ENCODE measurements around the gene SEH1L.
"Not testable (repeated sequence)": the region's sequence is repeated elsewhere in the genome, so short reads cannot be mapped to it uniquely, and the experiment has no call there.

Gene SEH1L

DNA sequence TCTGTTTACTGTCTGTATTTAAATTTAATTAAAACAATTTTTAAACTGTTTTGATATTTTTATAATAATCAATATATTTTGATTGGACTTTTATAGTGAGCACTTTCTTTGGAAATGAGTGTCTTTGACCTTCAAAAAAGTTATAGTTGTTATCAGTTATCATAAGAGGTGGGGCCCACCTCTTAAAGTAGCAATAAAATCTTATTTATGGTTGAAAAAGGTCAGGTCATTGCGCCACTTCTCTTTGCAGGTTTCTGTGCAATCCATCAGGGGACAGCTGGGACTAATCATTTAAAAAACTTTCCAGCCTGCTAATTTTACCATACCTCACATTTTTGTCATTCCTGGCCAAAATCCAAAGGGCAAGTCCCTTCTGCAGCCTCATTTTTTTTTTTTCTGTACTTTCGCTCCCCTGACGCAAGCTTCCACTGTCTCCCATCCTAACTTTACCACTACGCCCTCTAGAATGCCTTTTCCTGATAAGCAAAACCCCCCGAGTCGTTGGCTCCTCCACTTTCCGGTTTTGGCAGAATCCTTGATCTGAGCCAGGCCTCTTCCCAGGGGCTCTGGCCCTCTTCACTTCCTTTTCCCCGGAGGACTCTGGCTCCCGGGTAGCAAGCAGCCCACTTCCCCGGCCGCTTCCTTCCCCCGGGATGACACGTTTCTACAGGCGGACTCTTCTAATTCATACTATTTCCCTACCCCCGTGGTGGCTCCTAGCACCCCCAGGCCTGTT is 1.1 kb upstream of the SEH1L start:
- peak; percentile 88 for DNase-seq

DNA sequence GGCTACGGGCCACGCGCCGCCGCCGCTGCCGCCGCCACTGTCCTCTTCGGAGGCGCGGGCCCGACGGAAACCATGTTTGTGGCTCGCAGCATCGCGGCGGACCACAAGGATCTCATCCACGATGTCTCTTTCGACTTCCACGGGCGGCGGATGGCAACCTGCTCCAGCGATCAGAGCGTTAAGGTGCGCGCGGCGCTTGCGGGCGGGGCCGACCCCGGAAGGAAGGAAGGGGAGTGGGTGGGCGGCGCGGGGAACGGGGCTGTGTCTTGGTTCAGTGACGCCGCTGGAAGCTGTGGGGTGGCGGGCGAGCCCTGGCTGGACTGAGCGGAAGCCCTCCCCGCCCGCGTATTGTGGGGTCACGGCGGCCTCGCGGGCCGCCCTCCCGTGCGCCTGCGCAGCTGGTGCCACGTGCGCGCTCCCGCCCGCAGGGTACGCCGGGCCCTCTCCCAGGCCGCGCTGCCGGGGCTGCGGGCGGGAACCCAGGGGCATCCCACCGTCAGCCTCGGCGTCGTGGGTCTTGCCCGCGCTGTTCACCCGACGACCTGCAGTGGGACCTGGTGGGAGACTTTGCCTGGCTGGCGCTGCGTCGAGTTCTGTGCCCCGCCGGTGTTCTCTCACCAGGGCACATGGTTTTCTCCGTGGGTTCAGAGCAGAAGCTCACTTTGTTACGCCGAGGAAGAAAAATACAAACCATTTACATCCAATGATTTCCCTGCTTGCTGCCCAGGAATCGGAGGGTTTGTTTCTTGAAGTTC is 416 bp downstream of the SEH1L start:
- peak; percentile 92 for DNase-seq

DNA sequence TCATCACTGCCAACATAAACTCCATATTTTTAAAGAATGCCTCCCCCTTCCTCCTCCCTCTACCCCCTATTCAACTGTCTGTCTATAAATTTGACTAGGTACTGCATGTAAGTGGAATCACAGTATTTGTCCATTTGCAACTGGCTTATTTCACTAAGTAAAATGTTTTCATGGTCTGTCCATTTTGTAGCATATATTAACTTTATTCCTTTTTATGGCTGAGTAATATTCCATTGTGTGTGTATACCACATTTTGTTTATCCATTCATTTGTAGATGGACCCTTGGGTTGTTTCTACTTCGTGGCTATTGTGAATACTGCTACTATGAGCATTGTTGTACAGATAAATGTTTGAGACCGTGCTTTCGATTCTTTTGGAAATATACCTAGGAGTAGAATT is 10.7 kb downstream of the SEH1L start:
- no peak for DNase-seq

DNA sequence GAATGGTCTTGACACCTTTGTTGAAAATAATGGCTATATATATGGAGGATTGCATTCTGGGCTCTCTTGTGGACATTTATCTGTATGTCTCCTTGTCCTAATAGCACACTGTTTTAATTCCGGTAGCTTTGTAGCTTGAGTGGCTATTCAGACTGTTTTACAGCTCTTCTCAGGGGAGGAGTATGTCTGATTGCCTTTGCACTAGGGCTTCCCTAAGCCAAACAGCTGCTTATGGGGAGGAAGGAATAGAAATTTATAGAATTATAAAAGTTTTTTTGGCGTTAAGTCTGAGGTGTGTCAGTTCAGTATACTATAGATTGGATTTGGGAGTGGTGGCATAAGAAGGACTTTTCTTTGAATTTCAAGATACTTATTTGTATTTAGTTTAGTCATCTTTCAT is 12.6 kb downstream of the SEH1L start:
- DNase-seq: no peak

DNA sequence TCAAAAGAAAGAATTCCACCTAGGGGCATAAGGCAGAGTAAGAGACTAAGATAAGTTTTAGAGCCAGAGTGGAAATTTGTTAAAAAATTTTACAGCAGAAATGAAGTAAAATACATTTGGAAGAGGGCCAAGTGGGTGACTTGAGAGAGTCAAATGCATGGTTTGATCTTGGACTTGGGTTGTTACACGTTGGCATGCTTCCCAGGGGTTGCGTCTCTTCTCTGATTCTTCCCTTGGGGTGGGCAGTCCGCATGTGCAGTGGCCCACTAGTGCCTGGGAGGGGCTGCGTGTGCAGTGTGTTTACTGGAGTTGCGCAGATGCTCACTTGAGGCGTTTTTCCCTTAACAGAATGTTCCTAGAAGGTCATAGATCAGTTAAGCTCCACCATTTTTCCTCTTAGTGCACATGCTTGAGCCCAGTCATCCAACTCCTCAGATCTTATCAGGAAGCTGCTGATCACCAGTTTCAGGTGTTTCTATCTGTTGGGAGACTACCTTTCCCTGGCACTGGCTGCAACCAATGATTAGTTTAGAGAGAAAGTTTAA is 13.1 kb downstream of the SEH1L start:
- no peak for DNase-seq

DNA sequence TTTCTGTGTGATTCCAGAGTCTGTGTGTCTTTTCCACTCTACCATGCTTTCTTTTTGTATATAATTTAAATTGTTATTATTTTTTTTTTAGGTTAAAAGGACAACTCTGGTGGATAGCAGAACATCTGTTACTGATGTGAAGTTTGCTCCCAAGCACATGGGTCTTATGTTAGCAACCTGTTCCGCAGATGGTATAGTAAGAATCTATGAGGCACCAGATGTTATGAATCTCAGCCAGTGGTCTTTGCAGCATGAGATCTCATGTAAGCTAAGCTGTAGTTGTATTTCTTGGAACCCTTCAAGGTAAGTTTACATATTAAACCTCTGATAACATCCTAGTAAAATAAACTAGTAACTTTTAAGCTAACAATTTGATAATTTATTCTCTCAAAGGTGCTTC is 15.3 kb downstream of the SEH1L start:
- no peak for DNase-seq

DNA sequence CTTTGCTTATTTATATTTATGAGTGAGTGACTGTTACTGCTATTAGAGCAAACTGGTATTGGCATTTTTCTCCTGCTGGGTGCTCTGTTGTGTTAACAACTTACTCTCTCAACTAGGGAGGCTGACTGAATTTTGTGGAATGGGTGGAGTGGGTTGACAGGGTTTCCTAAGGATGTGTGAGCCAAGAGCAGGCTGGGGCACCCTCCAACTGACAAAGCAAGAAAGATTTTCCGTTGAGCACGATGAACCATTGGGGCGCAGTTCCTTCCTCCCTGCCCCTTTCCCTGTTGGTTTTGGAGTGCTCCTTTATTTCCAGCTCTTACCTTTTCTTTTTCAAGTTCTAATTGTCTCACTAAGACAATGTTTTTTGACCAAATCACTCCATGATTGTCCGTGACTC is 20.3 kb downstream of the SEH1L start:
- no peak for DNase-seq

DNA sequence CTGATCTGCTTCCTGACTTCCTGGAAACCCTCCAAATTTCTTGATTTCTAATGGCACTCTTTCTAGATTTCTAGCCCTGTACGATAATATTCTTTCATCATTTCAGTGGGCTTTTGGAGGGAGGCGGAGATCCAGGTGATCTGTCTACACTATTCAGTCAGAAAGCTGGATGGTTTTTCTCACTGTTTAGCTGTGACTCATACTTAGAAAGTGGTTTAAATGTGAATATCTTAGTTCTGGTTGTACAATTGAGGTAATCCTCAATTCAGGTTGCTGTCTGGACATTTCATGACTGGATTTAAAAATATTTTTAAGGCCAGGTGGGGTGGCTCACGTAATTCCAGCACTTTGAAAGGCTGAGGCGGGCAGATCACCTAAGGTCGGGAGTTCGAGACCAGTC is 20.8 kb downstream of the SEH1L start:
- no peak for DNase-seq

DNA sequence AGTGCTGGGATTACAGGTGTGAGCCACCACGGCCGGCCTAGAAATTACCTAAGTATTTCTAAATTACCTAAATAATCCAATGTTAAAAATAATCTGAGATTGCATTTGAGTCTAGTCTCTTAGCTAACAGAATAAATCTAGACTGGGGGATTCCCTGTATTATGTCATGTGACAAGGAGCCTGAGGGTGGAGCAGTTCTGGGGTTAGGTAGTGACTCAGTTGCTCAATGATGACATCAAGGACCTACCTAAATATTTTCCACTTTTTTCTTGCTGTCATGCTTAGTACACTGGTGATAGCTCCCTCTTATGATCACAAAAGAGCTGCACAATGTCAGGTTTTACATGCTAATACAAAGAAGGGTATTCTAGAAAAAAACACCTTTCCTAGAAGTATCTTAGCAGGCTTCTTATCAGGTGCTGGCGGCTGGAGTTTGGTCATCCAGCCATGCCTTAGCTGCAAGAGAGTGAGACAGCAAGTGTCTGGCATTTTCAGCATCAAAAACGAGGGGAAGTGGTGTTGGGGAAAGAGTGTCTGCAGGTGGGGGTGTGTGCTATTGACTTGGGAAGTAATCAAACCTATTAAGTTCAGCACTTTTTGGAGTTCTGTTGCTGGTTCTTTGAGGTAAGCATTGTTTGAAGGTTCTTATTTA is 25.9 kb downstream of the SEH1L start:
- DNase-seq: no peak

DNA sequence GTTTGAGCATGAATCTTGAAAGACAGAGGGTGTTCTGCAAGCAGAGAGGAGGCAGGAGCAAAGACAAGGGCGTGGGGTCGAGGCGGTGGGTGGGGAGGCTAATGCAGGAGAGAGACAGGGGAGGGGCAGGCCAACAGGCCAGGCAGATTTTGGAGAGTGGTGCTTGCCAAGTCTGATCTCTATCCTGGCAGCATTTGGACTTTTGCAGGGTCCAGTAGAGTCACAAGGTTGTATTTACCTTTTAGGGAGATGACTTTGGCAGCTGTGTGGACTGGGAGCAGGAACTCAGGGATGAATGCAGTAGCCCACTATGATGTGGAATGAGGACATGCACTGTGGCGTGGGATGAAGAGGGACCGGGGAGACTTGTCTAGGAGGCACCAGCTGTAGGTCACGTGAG is 27.7 kb downstream of the SEH1L start:
- no peak for DNase-seq

DNA sequence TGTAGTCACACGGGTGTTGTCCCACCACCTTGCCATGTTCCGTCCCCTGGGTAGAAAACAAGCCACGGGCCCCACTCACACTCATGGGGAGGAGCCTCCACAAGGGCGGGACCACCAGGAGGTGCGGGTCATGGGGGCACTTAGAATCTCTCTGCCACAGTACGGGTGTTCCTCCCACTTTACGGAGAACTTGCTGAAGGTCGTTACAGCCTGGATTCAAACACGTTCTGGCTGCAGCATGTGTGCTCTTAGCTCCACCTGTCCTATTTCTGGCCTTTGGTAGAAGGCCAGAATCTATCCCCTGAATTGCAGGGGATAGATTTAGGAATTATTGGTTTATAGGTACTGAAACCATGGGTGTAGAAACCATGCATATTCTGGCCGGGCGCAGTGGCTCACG is 28.5 kb downstream of the SEH1L start:
- DNase-seq: no peak

DNA sequence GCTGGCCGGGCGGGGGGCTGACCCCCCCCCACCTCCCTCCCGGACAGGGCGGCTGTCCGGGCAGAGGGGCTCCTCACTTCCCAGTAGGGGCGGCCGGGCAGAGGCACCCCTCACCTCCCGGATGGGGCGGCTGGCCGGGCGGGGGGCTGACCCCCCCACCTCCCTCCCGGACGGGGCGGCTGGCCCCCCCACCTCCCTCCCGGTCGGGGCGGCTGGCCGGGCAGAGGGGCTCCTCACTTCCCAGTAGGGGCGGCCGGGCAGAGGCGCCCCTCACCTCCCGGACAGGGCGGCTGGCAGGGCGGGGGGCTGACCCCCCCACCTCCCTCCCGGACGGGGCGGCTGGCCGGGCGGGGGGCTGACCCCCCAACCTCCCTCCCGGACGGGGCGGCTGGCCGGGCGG is 32.3 kb downstream of the SEH1L start:
- not testable (repeated sequence) for DNase-seq

DNA sequence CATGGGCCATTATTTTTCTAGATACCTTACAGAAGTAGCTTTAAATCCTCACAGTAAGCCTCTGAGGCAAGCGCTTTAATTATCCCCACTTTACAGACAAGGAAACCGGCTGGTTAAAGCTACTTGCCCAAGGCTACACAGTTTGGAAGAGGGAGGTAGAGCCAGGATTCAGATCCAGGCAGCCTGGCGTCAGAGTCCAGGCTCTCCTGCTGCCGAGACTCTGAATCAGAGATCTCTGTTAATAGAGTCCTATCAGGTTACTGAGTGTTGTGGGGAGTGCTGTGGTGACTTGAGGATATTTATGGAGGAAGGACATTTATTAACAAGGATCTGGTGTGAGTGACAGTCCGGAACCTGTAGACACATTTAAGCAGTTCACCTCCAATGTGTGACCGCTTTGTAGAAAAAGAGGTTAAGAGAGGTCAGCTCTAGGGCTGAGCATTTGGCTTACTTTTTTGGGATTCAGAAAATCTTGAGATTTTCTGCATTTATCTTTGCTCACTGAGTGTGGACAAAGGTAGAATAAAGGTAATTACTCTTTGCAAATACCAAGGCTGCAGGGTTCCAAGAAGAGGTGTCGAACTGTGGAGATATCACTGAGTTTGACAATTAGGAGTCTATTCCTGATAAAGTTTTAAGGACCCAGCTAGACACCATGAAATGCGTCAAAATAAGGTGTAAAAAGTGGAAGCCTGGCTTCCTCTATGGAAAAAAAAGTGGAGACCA is 41.7 kb downstream of the SEH1L start:
- DNase-seq: no peak

DNA sequence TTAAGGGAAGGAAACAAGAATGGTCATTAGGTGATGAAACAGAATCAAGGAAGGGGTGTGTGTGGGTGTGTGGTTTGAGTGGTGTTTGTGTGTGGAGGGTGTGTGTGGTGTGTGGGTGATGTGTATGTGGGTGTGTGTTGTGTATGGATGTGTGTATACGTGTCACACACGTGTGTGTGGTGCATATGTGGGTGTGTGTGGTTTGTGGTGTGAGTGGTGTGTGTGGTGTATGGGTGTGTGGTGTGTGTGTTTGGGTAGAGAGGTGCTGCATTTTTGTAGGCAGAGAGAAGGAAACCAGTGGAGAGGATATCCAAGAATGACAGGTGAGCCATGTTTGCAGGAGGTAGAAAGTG is 42.3 kb downstream of the SEH1L start:
- no peak for DNase-seq

DNA sequence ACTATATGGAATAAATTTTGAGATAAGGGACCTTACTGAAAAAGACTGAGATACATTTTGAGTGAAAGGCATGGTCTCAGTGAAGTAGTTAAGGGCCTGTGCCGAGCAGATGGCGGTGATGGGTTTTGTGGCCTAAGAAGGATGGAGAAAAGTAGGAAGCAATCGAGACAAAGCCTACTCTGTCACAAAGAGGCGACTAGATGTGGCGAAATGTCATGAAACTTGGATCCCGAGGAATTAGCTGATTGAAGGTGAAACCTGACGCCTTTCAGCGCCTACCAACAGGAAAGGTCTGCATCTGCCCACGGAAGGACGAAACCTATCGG is 42.8 kb downstream of the SEH1L start:
- DNase-seq: no peak

DNA sequence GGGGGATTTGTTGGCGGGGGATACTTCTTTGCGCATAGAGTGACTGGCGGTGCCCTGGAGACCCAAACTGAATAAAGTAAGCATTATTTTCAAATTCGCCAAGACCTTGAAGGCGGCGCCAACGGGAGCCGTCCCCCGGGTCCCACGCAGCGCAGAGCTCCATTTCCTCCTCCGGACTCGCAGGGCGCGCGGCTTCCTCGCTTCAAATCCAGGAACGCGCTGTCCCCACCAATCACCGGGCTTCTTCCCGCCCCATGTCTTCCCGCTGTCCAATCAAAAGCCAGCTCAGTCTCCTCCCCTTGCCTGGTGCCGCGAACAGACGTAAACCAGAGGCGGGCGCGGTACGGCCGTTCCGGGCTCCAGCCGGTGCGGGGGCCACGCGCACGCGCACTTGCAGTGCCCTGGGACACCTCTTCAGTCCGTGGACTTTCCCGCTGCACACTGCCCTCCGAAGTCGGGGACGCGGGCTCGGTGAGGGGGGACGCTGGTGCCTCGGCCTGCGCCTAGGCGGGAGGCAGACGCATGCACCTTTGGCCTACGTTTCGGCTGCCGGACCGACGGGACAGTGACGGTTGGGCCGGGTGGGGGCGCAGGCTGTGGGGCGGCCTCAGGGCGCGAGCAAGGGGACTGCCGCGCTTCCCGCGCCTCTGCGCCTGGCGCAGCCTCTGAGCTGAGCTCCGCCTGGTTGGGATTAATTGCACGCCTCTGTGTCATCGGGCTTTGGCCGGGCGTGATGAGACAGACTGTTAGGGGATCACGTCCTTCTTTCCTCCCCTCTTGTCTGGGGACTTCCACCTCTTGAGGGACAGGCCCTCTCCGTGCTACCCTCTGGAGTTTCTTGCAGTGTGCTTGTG is 43.4 kb downstream of the SEH1L start, which contains the start of gene CEP192:
TSS of gene CEP192 (plus strand) at position 396 of the 854 bp plus-strand sequence. CDS start 8,063 bp downstream, outside the sequence.
- DNase-seq: peak; percentile 99

DNA sequence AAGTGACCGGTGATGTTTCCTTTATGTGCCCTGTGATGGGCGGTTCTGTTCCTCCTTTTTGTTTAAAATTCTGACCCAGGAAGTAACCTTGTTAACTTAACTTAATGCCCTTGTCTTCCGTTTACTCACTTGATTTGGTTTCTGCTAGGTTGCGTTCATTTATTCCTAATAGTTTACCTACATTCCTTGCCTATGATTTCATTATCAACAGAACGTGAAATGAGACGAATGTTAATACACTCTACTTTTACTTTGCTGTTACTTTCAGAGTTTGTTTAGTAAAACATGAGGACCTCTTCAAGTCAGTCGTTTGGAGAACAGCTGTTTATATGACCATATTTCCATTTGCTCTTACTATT is 44.0 kb downstream of the SEH1L start:
- DNase-seq: no peak

DNA sequence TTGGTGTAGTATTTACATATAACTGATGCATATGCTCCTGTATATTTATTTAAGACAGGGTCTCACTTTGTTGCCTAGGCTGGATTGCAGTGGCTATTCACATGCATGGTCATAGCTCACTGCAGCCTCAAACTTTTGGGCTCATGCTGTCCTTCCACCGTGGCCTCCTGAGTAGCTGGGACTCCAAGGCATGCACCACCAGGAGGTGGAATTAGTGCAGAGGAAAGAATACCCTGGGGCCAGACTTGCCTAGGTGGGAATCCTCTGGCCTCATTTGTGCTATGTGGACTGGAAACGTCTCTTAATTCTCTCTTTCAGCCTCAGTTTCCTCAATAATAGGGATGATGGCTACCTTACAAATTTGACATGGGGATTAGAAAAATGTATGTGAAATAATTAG is 45.6 kb downstream of the SEH1L start:
- DNase-seq: no peak

DNA sequence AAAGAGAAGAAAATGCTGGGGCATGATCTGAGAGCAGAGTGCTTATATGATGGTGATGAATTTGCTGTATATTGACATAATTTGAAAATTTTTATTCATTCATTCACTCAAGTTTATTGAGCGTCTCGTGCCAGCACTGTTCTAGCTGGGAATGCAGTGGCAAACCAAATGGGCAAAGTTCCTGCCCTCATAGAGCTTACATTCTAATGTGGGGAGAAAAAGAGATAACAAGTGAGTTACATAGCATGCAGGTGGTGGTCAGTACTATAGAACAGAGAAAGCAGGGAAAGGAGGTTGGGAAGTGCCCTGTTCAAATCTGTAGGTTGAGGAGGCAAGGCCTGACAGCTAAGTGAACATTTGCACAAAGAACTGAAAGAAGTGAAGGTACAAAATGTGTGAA is 47.6 kb downstream of the SEH1L start:
- DNase-seq: no peak

DNA sequence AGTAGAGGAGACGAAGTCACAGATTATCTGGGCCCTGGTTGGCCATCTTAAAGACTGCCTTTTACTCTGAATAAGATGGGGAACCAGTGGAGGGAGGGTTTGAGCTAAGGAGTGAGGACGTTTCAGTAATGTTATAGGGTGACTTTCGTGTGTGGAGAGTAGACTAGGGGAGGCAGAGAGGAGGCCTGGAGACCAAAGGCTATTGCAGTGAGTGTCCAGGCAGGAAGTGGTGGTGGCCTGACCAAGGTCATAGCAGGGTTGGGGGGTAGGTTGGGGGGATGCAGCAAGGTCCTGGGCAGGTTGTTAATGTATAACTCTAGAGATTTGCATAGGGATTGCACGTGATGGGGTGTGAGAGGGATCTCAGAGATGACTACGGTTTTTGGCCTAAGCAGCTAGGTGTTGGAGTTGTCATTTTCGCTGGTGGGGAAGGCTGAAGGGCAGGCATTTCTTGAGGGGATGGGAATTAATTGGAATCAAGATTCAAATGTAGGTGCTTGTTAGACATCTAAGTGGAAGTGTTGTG is 48.2 kb downstream of the SEH1L start:
- no peak for DNase-seq

DNA sequence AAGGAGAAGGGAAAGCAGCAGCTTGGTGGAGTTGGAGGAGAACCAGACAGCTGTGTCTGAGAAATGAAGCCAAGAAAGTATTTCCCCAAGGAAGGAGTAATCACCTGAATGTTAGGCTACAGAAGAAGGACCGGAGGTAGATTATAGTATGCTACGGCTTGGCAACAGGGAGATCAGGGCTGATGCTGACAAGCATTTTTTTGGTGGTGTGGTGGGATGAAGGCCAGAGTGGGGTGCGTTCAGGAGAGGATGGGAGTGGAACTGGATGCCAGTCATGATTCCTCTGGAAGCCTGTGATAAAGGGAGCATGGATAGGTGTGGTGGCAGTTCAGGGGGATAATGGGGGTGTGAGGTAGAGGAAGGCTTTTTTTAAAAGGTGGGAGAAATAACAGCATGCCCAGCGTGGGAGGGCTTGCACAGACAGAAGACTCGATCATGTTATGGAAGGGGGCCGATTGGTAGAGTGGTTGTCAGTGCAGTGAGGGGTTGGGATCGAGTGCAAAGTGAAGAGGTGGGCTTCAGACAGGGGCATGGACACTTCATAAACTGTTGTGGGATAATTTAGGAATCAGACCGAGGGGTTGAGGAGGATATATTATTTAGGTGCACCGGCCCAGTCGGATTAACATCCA is 49.0 kb downstream of the SEH1L start:
- no peak for DNase-seq

DNA sequence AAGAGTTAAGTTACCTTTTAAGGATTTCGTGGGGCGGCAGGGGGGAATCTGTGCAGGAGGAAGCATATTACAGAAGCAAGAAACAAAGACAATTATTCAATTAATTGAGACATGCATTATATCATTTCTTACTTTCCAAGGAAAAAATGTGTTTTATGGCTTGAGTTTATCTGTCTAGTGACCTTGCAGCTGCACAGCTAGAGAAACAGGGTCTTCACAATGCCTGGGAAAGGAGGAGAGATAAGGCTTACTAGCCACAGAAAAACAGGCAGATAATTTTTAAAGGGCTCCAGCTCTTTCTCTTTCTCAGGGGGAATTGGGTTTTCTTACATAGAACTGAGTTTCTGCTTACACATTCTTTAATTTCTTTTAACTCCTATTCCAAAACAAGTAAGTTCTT is 49.5 kb downstream of the SEH1L start:
- DNase-seq: not testable (repeated sequence)

All from HCEC 1CT (cell line).